ENCODE data around the gene POU2F3. TPM values are rescaled to one million over a fixed set of nuclear protein-coding genes. Genes with fewer than 3 reads are reported as not detected.

Gene POU2F3
- total and polyA plus RNA-seq, 2 of the 8 experiments (the other 6 are each of a cell fraction or from before 2014, with no cell fraction given), result 1.0 to 2.1 TPM

GRCh38 chr11:120298461-120298860 is 58.5 kb downstream of the POU2F3 start (continued):
- TF ChIP-seq CBX8 (IDR thresholded peaks at IDR 0.05; ENCODE audit: borderline replicate concordance, low read depth, low read length), result no peak
- no peak for TF ChIP-seq NRF1 (IDR thresholded peaks at IDR 0.05; ENCODE audit: low read depth, low read length)
- no peak for TF ChIP-seq SUZ12 (IDR thresholded peaks at IDR 0.05; ENCODE audit: low read length)
- TF ChIP-seq CHD1 (IDR thresholded peaks at IDR 0.05; ENCODE audit: low read depth, low read length), result no peak
- TF ChIP-seq SAP30 (IDR thresholded peaks at IDR 0.05; ENCODE audit: insufficient read depth, insufficient replicate concordance, low read length), result no peak
- TF ChIP-seq JUND (IDR thresholded peaks at IDR 0.05; ENCODE audit: low read length), result no peak
